ENCODE data around the gene PPM1F.

Gene PPM1F

DNA sequence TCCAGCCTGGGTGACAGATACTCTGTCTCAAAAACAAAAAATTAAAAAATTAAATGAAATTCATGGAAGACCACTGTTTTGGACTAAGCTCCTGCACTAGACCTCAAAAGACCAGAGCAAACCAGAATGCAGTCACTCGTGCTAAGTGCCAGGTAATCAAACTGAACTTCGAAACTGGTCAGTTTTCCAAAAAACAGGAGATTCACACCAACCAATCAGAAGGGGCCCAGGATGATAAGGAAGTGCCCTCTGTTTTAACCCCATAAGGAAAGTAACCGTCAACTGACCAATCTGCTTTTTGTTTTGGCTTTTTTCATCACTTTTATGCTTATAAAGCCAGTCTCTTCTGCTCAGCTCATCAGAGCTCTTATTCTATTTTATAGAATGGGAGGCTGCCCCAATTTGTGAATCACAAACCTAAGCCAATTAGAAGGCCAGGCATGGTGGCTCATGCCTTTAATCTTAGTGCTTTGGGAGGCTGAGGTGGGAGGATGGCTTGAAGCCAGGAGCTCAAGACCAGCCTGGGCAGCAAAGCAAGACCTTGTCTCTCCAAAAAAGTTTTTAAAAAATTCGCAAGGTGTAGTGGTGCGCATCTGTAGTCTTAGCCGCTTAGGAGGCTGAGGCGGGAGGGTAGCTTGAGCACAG is 40.1 kb upstream of the PPM1F start:
- TF ChIP-seq, protein P1, sequence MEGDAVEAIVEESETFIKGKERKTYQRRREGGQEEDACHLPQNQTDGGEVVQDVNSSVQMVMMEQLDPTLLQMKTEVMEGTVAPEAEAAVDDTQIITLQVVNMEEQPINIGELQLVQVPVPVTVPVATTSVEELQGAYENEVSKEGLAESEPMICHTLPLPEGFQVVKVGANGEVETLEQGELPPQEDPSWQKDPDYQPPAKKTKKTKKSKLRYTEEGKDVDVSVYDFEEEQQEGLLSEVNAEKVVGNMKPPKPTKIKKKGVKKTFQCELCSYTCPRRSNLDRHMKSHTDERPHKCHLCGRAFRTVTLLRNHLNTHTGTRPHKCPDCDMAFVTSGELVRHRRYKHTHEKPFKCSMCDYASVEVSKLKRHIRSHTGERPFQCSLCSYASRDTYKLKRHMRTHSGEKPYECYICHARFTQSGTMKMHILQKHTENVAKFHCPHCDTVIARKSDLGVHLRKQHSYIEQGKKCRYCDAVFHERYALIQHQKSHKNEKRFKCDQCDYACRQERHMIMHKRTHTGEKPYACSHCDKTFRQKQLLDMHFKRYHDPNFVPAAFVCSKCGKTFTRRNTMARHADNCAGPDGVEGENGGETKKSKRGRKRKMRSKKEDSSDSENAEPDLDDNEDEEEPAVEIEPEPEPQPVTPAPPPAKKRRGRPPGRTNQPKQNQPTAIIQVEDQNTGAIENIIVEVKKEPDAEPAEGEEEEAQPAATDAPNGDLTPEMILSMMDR (IDR thresholded peaks at IDR 0.05): no peak

DNA sequence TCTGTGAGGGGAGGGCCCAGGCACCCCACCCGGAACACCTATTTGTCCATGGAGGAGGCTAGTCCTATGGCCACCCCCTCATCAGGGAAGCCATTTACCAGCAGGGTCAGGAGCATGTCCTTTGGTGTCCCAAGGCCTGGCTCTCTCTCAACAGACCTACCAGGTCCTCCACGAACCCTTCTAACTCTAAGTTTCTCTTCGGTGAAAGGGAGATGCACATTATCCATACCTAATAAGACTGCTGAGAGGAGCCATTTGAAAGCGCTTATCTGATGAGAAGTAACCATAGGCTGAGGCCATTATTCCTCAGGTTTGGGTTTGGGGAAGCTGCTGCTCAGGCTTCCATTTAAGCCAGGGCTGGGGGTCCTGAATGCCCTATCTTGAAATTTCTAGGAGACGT is 39.1 kb upstream of the PPM1F start:
- TF ChIP-seq, protein P1 (IDR thresholded peaks at IDR 0.05): no peak

DNA sequence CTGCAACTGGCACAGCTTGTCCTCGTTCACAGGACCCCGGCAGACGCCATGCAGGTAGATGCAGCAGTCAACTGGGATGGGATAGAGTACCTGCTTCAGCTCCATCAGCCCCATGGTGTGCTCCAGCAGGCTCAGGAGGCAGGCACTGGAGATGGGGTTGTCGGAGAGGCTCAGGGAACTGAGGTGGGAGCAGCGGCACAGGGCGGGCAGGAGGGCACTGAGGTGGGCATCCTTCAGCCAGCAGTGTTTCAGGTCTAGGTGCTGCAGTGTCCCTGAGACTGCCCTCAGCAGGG is 38.6 kb upstream of the PPM1F start:
- TF ChIP-seq, protein P1 (IDR thresholded peaks at IDR 0.05): no peak

DNA sequence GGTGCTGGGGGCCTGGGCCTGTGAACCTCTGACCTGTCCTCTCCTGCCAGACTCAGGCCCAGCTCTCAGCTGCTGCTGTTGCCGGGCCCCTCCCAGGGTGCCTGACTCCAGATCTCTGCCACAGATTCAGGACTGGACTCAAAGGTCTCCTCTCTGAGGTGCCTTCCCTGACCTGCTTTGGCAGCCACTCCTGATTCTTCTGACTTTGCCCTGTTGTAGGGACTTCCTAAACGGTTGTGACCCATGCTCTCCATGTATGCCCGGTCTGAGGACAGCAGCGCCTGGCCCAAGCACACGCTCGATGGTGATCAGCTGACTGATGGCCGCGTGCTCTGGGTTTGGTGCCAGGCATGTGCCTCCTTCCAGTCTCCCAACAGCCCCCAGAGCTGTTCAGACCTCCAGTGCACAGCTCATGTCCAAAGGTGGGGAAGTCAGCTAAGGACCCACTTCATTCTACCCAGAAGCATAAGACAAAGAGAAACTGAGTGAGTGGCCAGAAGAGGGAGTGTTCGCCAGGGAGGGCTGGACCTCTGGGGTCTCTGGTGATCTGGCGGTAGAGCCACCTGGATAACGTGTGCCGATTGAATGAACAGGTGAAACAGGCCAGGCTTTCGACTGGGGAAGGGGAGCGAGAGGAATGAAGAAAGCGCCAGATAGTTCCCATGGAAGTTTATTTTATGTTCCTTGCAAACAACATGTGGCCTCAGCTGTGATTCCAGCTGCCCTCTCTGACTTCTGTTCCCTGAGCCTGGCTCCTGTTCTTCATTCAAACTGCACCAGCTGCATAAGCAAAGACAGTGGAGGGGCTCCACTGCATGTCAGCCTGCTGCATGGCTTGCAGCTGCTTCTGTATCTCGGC is 38.0 kb upstream of the PPM1F start:
- TF ChIP-seq, protein P1 (IDR thresholded peaks at IDR 0.05): no peak

DNA sequence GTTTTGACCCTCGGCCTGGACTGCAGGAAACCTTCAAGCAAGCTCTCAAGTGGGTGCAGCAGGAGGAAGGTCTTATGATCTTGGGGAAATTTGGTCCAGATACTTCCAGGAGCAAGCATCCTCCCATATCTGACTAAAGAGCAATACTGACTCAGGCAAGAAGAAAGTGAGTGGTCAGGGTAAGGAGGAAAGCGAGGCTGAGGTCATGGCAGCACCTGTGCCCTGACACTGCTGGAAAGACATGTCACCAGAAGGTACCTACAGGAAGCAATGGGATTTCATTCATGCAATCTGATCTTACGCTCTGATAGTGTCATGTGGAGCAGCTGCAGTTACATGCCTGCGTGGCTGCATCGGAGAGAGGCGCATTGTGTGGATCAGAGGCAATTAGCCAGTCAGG is 36.4 kb upstream of the PPM1F start:
- TF ChIP-seq, protein P1 (IDR thresholded peaks at IDR 0.05): no peak

DNA sequence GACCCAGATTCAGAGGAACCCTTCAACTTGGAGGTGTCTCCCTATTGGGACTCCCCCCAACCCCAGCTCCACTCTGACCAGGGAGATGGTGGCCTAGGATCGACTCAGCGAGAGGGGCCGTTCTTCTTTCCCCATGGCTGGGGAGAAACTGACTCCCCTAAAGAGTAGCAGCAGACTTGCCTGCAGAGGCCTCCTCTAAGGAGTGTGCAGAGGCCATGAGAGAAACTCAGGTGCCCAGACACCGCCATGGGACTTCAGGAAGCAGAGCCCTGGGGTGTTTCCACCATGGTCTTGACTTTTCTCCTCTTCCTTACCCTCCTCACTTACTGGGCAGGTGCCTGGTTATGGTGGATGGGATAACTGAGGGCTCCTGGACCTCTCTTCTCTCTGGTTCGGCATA is 32.6 kb upstream of the PPM1F start:
- TF ChIP-seq, protein P1 (IDR thresholded peaks at IDR 0.05): no peak; the same call in 1 of the 2 replicates

DNA sequence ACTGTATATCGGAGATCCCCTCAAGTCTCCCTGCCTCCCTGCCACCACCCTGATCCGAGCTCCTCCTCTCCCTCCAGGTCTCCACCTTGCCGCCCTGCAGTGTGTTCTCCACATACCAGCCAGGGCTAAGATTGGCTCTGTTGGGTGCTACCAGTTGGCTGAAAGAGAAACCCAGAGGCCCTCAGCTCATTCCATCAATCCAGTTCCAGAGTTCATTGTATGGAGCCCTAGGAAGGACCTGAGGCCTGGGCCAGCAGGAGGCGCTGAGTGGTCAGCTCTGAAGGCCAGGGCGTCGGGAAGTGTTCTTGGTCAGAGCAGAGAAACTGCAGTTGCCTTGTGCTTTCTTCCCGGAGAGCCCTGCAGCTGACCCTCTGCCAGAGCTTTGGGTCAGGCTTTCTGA is 32.1 kb upstream of the PPM1F start:
- TF ChIP-seq, protein P1 (IDR thresholded peaks at IDR 0.05): peak; percentile 53

Data from LNCAP (cell line).